HG03520 (cell line): ENCODE results near the gene CLCA4.
A peak's percentile ranks its signal among the peaks of the same experiment; 100 is the strongest.

Source experiments
- ATAC-seq: cut with Tn5 transposase; IDR thresholded peaks from one replicate; pipeline ENCODE4 v1.9.1; 2021; ENCODE audit warnings: mild to moderate bottlenecking, moderate library complexity; ENCODE audit not compliant: unreplicated experiment

CLCA4 gene

DNA sequence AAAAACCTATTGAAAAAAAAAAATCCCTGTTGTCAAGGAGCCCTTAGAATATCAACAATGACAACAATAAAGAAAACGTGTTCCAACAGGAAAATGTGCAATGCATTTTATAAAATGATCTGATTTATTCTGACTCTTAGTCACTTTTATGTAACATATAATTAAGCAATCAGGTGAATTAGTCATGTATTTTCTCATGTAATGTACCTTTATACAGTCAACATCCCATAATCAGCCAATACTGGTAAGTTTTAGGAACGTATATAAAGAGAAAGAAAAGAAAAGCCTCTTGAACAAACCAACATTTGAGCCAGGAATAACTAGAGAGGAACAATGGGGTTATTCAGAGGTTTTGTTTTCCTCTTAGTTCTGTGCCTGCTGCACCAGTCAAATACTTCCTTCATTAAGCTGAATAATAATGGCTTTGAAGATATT, at the start of gene CLCA4:
Gene CLCA4, plus strand, starts transcription at position 292 of the 435 bp plus-strand sequence. Its CDS starts 42 bp downstream, at position 334.
- ATAC-seq: no peak

DNA sequence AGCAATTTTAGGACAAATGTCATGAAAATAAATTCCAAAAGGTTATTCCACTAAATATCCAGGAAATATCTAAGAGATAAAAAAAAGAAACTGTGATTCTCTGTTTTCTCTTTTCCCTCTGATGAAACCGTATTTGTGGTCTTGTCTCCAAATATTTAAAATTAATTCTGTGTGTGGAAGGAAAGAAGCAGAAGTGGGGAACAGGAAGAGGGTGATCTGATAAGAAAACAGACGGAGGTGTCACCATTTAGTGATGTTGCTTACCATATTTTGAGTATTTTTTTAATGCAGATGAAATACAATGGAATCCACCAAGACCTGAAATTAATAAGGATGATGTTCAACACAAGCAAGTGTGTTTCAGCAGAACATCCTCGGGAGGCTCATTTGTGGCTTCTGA, 48.6 kb upstream of the CLCA4 start:
- ATAC-seq: no peak

DNA sequence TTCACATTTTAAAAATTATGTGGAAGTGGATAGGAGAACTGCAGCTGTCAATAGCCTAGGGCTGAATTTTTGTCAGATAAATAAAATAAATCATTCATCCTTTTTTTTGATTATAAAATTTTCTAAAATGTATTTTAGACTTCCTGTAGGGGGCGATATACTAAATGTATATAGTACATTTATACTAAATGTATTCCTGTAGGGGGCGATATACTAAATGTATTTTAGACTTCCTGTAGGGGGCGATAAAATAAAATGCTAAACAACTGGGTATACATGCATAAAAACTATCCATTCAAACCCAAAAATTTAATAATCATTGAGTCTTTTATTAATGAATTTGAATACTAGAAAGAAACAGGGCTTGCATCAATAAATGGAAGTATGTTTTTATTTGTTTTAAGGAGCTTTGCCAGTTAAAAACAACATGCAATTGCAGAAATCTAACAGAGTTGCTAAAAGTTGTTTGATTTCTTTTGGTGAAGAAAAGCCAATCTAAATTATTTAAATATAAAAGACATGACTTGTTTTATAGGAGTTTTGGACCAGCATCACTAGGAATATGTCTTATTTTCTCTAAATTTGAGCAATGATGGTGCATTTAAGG, 46.8 kb upstream of the CLCA4 start:
- no peak for ATAC-seq

DNA sequence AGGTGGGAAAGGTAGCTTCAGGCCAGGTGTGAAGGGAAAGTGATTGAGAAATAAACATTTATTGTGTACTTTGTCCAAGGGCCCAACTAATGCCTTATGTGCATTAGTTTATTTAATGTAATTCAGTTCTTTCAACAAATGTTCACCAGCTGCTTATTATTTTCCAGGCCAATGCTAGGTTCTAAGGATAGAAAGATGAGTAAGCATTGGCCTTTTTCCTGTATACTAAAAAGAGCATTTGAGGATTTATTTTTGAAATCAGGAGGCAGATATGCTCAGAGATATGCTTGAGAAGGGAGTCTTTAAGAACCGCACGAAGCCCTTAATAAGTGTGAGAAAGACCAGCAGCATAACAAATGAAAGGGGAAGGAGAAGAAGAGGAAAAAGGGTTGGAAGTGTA, 46.2 kb upstream of the CLCA4 start:
- ATAC-seq: no peak

- peak; percentile 81 for ATAC-seq
Measured at GRCh38 chr1:86502125-86502646, 44.7 kb upstream of the CLCA4 start.

GRCh38 chr1:86502721-86503405, 44.0 kb upstream of the CLCA4 start:
- ATAC-seq: no peak

DNA sequence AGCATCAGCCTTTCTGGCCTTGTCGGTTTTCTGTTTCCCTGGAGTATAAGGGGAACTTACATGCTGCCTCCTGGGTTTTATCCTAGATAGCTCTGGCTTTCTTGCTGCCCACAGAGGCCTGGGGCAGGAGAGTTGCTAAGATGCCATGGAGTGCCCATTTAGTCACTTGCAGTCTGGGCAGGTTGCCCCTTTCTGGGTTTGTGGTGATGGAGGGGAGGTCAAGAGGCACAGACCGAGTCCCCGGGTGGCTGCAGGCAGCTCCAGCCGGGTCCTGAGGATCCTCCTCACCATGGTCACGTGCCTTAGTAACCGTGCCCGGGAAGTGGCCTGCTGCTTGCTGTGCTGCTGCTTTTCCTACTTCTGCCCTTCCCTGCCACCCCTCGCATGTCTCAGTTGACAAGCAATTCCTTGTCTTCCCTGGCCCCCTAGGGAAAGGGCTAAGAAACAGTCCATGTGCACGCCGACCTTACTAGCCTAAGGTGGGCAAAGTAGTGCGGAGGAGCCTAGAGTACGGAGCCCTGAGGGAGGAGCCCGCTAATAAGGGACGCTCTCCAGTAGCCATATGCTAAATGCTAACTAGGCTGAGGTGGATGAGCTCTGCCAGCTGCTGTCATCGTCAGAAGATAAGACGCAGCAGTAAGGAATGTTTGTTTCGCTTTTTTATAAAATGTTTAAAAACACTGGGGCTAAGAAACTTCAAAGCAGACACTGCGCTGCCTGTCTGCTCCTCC, 43.3 kb upstream of the CLCA4 start:
- ATAC-seq: no peak

DNA sequence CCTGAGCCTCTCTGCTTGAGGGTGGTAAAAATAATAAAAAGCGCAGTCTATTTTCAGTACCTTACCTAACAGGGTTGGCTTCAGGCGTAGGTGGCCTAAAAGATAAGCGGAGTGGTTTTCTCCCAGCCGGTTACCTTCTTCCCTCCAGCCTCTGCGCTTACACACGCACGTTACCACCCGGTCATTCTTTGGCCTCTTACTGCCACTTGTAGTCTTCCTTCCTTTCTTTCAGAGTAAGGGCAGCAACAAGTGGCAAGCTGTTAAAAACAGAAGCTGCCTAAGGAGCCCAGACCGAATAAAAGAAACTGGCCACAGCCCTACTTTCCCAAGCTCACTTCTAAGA, 42.8 kb upstream of the CLCA4 start:
- no peak for ATAC-seq

- no peak for ATAC-seq
Measured at GRCh38 chr1:86504895-86505563, 41.8 kb upstream of the CLCA4 start.

GRCh38 chr1:86505564-86505902, 41.3 kb upstream of the CLCA4 start:
- ATAC-seq: no peak

- no peak for ATAC-seq
Measured at GRCh38 chr1:86507935-86508582, 38.8 kb upstream of the CLCA4 start.

- no peak for ATAC-seq
Measured at GRCh38 chr1:86508583-86508969, 38.3 kb upstream of the CLCA4 start.

- no peak for ATAC-seq
Measured at GRCh38 chr1:86515597-86515996, 31.3 kb upstream of the CLCA4 start.

GRCh38 chr1:86516335-86516734, 30.5 kb upstream of the CLCA4 start:
- no peak for ATAC-seq

DNA sequence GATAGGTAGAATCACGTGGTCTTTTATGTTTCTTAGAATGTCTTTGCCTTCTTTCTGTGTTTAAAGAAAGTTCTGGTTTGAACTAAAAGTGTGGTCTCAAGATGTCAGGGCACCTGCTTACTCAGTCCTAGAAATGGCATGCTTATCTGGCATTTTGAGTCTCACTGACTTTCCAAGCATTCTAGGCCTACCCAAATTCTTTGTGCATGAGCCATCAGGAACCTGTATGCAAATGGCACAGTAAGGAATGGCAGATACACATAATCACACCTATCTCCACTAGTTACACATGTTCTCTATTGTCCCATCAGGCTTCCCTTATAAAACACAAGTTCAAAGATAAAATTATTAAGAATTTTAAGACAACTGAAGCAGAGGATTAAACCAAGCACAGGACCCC, 29.5 kb upstream of the CLCA4 start:
- no peak for ATAC-seq

DNA sequence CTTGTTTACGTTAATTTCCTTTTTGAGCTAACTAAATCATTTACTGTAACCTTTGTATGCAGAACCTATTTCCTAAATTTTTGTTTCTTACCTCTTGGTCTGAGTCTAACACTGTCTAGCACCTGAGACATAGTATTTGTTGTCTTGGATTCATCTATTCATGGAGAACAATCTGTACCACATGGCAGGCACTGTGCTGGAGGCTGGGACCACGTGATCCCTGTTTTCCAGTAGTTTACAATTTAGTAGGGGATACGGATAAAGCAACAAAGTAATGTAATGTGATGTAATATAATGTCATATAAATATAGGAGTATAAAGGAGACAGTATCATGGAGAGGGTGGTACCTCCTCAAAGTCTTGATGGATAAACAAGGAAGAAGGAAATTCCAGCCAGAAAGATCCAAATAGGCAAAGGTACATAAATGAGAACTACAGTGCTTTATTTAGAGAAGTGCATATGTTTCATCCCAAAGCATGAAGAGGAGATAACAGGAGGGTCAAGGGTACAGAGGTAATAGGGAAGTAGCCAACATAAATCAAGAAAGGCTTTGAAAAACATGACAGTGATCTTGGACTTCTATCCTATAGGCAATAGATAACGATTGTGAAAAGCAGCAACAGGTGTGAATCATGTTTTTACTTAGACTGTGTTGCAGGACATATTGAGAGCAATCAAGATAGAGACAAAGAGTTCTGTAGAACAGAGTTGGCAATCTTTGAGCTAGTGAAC, 25.9 kb upstream of the CLCA4 start:
- ATAC-seq: no peak

DNA sequence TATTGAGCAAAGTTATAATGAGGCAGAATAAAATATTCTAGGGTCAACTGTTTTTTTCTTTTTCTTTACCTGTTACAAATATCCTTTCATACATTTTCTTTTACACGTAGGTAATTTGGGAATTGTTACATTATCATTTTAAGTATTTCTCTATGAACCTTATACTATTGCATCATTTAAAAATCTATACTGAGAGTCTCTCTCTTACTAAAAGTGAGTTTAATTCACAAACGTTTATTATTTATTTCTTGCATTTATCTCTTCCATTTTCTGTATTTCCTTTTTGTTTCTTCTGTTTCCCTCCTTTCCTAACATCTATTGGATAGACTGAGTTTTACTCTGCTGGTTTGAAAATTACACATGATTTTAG, 25.4 kb upstream of the CLCA4 start:
- ATAC-seq: no peak

DNA sequence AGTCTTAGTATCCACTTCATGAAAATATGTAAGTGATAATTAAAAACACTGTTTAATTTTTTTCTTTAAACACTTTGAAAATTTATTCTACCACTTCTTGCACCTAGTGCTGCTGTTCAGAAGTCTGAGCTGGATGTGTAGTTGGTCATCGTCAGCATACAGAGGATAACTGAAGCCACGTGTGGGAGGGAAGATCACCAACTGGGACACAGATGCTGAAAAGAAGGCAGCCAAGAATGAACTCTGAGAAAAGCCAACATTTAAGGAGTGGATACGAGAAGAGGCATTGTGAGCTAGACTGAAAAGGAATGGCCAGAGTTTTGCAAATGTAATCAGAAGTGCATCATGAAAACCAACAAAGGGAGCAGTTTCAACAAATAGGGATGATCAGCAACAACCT, 24.6 kb upstream of the CLCA4 start:
- no peak for ATAC-seq

- ATAC-seq: no peak
Measured at GRCh38 chr1:86523670-86524354, 23.1 kb upstream of the CLCA4 start.

GRCh38 chr1:86527306-86527705, 19.6 kb upstream of the CLCA4 start:
- ATAC-seq: no peak
